GM12878 (cell line): ENCODE measurements around the gene SPATA16. TPM values are rescaled to one million over a fixed set of nuclear protein-coding genes. Genes with fewer than 3 reads are reported as not detected.

Experiments
- ATAC-seq: fragments of 200-7000 bp; cut with Tn5 transposase; 3 replicates; pipeline ENCODE4 v1.9.1; 2020; ENCODE audit warnings: mild to moderate bottlenecking, moderate library complexity
- BruUV-seq: library from RNA; stranded (reverse); fragments of 400-500 nt; replicated peaks from 2 replicates; lab custom pipeline; 2021; lab: Mats Ljungman, UMichigan
- CTCF ChIA-PET: fragments of 300-600 bp; sonication (Branson Sonifier 250); formaldehyde crosslinking; extraction: SDS; loops from one replicate; lab custom pipeline; 2021; ENCODE audit warnings: inconsistent platforms; lab: Yijun Ruan, JAX
- POLR2A ChIA-PET: fragments of 350-600 bp; formaldehyde crosslinking; extraction: SDS; loops from one replicate; lab custom pipeline; 2021; ENCODE audit warnings: inconsistent platforms; lab: Charles Lee
- RAD21 ChIA-PET: fragments of 300-600 bp; sonication (Branson Sonifier 250); formaldehyde crosslinking; loops from one replicate; lab custom pipeline; 2023; ENCODE audit warnings: antibody characterized with exemption; ENCODE audit not compliant: unreplicated experiment; lab: Charles Lee
- SMC1A ChIA-PET: fragments of 300-600 bp; sonication (Branson Sonifier 250); formaldehyde crosslinking; loops from one replicate; lab custom pipeline; 2023; ENCODE audit not compliant: unreplicated experiment, uncharacterized antibody; lab: Charles Lee
- DNase-seq: peaks from one replicate; pipeline ENCODE4 v3.0.0-alpha.2; 2011; ENCODE audit warnings: low read depth, low spot score
- FAIRE-seq: peaks from 3 replicates; lab custom pipeline; 2011; peaks lifted over from hg19 to GRCh38; lab: Jason Lieb, UNC
- H2AFZ ChIP-seq: 2 replicates; pipeline ENCODE4 v1.6.0; 2011; ENCODE audit warnings: low read depth, low read length, control low read depth; ENCODE audit not compliant: control insufficient read depth
- H3K27ac ChIP-seq: 2 replicates; pipeline ENCODE4 v1.5.1; 2011; ENCODE audit warnings: control low read depth; ENCODE audit not compliant: control insufficient read depth, insufficient read depth
- H3K27me3 ChIP-seq, 2 experiments: replicated peaks in 1 of 2; 2 replicates each; pipeline versions ENCODE4 v1.6.0 to v1.6.1; 2011; ENCODE audit warnings: low read length in 1 of 2; ENCODE audit not compliant: control insufficient read depth in 2 of 2, insufficient read depth in 2 of 2
- H3K36me3 ChIP-seq, 2 experiments: 2 replicates each; pipeline ENCODE4 v1.5.1; 2011; ENCODE audit warnings: low read length in 1 of 2; ENCODE audit not compliant: control insufficient read depth in 2 of 2, insufficient read depth in 2 of 2
- H3K4me1 ChIP-seq: 2 replicates; pipeline ENCODE4 v1.6.1; 2011; ENCODE audit warnings: mild to moderate bottlenecking, low read length, moderate library complexity, mixed read lengths; ENCODE audit not compliant: control insufficient read depth, insufficient read depth
- H3K4me2 ChIP-seq: 2 replicates; pipeline ENCODE4 v1.6.0; 2011; ENCODE audit warnings: control low read depth; ENCODE audit not compliant: control insufficient read depth, insufficient read depth
- H3K4me3 ChIP-seq: fragments of 200-600 bp; sonication (generic); 2 replicates; pipeline ENCODE4 v1.5.1; 2016
- H3K79me2 ChIP-seq: 2 replicates; pipeline ENCODE4 v1.6.0; 2011; ENCODE audit warnings: low read length; ENCODE audit not compliant: control insufficient read depth, insufficient read depth
- H3K9ac ChIP-seq: 2 replicates; pipeline ENCODE4 v1.8.0; 2011; ENCODE audit warnings: low read length, control low read depth, mixed read lengths; ENCODE audit not compliant: control insufficient read depth, insufficient read depth
- H3K9me3 ChIP-seq: replicated peaks from 3 replicates; pipeline ENCODE4 v1.5.1; 2011; ENCODE audit warnings: mild to moderate bottlenecking, low read length; ENCODE audit not compliant: control insufficient read depth, insufficient read depth
- H4K20me1 ChIP-seq: 2 replicates; pipeline ENCODE4 v1.6.0; 2011; ENCODE audit not compliant: control insufficient read depth, insufficient read depth
- CBX3 ChIP-seq: fragments of 200-600 bp; sonication (generic); IDR thresholded peaks from 2 replicates; pipeline ENCODE4 v1.6.1; 2016; ENCODE audit warnings: low read depth, borderline replicate concordance
- FOXK2 ChIP-seq: fragments of 450-650 bp; IDR thresholded peaks from 2 replicates; pipeline ENCODE4 v1.6.1; 2017; ENCODE audit warnings: mild to moderate bottlenecking, moderate library complexity
- MEF2A ChIP-seq: IDR thresholded peaks from 2 replicates; pipeline ENCODE4 v1.6.1; 2011; ENCODE audit warnings: low read depth, mild to moderate bottlenecking, low read length, moderate library complexity; ENCODE audit not compliant: insufficient read depth
- MTA2 ChIP-seq: fragments of 450-650 bp; IDR thresholded peaks from 2 replicates; pipeline ENCODE4 v1.6.1; 2016; ENCODE audit warnings: low read depth, mild to moderate bottlenecking, moderate library complexity
- NBN ChIP-seq: fragments of 450-650 bp; IDR thresholded peaks from 2 replicates; pipeline ENCODE4 v1.6.1; 2016
- POLR2AphosphoS2 ChIP-seq: IDR thresholded peaks from 2 replicates; pipeline ENCODE4 v1.6.1; 2011; ENCODE audit warnings: low read depth, mild to moderate bottlenecking, low read length, improper control_type of control experiment, moderate library complexity
- RB1 ChIP-seq: fragments of 450-650 bp; formaldehyde crosslinking; IDR thresholded peaks from 2 replicates; pipeline ENCODE4 v1.6.1; 2017; ENCODE audit warnings: mild to moderate bottlenecking, borderline replicate concordance
- SP1 ChIP-seq: IDR thresholded peaks from one replicate; pipeline ENCODE4 v1.6.1; 2011; ENCODE audit warnings: low read depth, low read length
- ZNF384 ChIP-seq: IDR thresholded peaks from 2 replicates; pipeline ENCODE4 v1.6.1; 2012; ENCODE audit warnings: low read depth, mild to moderate bottlenecking, low read length, improper control_type of control experiment, borderline replicate concordance
- WGBS: methylation state at CpG from one replicate; pipeline ENCODE4 v1.1.6; 2016; ENCODE audit warnings: low lambda C conversion rate; ENCODE audit not compliant: insufficient replicate concordance, insufficient coverage; ENCODE audit errors: missing lambda C conversion rate; 5-methylcytosine and 5-hydroxymethylcytosine counted together
- in situ Hi-C: fragments of 300-500 bp; cut with MboI; formaldehyde crosslinking; loops from 9 replicates; pipeline ENCODE4 v1.14.3; 2018; ENCODE audit warnings: mixed read lengths
- intact Hi-C: fragments of 100-400 bp; cut with micrococcal nuclease; formaldehyde crosslinking; loops from one replicate; pipeline ENCODE4 v1.14.2; 2022; ENCODE audit not compliant: unreplicated experiment
- polyA plus RNA-seq, 11 experiments: library from polyadenylated mRNA; depleted of rRNA in 4 of 11; unstranded in 6 of 11; stranded (reverse) in 5 of 11; fragments of >200 nt; fragmentation: Nextera tagmentation in 4 of 11; fragmentation: Illumina TruSeq in 1 of 11; extraction: Ambion mirVana in 4 of 11; extraction: Trizol in 1 of 11; gene quantifications; 1 replicate in 1 of 11; 2 replicates in 10 of 11; pipeline versions ENCODE4 v1.2.1 to v1.2.3, GENCODE V29; 2011 to 2016; ENCODE audit warnings: inconsistent platforms in 2 of 11, missing spikeins in 2 of 11, low read depth in 1 of 11
- total RNA-seq, 4 experiments: library from RNA; depleted of rRNA in 3 of 4; stranded (reverse); fragments of >200 nt in 3 of 4; fragmentation: Illumina TruSeq in 1 of 4; extraction: Trizol in 1 of 4; gene quantifications; 2 replicates each; pipeline versions ENCODE4 v1.2.1 to v1.2.3, GENCODE V29; 2013 to 2021

Gene SPATA16
- total and polyA plus RNA-seq, 10 of the 15 experiments (the other 5 are each of a cell fraction or from before 2014, with no cell fraction given) = 0.04 TPM; not detected in 9

GRCh38 chr3:172913911-172914655 lies 227.0 kb downstream of the SPATA16 start:
- 13% methylated on average over 5 of the region's 5 CpGs for WGBS
- Histone ChIP-seq H3K9ac (no peak overlapping the region), H4K20me1 (no peaks in the 10 kb centered on the region), H3K27ac (no peak overlapping the region), H2AFZ (no peak overlapping the region), H3K4me3 (no peak overlapping the region), H3K9me3 (no peaks in the 10 kb centered on the region), H3K4me1 (no peaks in the 10 kb centered on the region), H3K4me2 (no peak overlapping the region), H3K36me3 (no peaks in the 10 kb centered on the region), H3K27me3 (no peaks in the 10 kb centered on the region; a peak in 2 of 4 replicates), H3K79me2 (no peaks in the 10 kb centered on the region)
- ChIA-PET RAD21 (no interaction called here), SMC1A (interaction anchor here (1.9 kb wide), 1 partner anchor 9 kb away, joined by 5 read pairs; no protein-coding TSS in a partner anchor), CTCF (no interaction called here), POLR2A (no interaction called here)
- in situ Hi-C loops (no loop called here), intact Hi-C loops (no loop called here)
- FAIRE-seq (no peak), ATAC-seq (no peak), DNase-seq (no peak)
- no TSS peak for BruUV-seq
- TF ChIP-seq CBX3 = no peak
- no peak for TF ChIP-seq POLR2AphosphoS2
- TF ChIP-seq RB1 = no peak
- no peak for TF ChIP-seq MTA2
- no peak for TF ChIP-seq MEF2A
- no peak for TF ChIP-seq NBN
- no peak for TF ChIP-seq FOXK2
- TF ChIP-seq ZNF384 = no peak
- no peak for TF ChIP-seq SP1
